Anterior cingulate cortex (tissue), 58 donors: ENCODE measurements around the gene ZNF516.

Experiments
- DNase-seq, 58 donors: peaks; one replicate each; lab custom pipeline; 2025; lab: John Stamatoyannopoulos, UW

ZNF516 gene

DNA sequence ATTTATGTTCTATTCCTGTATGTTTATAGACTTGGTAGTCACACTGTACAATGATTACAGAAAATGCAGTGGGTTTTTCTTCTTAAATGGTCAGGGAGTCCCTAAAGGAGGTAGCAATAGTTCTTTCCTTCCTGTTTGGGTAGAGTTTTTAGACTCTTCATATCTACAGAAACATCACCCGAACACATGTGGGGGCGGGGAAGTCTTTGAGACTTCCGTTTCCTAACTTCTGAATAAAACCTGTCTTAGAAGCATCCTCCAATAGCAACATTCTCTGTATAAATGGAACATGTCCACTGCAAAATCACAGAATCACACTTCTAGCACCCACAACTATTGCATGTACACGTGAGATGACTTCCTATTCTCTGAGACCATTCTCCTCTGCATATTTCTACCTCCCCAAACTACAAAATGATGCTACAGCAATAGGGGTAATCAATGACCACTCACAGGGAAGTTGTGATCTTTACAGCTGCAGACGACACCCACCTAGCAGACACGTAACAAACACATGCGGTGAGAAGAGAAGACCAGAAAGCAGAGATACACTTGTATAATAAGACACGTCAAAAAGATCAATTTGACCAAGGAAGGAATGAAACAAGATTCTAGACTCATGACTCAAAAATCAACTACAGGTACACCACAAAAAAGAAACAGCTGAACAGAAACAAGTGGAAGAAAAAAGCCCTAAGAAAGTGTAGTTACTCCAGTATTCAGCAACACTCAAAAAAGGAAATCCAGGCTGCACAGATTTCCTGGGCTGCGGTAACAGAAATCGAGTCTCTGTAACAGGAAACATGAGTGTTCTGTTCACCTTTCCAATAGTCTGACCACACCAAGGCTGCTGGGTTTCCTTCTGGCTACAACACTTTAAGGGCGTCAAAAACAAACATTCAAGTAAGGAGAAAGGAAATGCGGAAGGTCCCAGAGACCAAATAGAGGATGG, 120.4 kb downstream of the ZNF516 start:
- no peak for DNase-seq

DNA sequence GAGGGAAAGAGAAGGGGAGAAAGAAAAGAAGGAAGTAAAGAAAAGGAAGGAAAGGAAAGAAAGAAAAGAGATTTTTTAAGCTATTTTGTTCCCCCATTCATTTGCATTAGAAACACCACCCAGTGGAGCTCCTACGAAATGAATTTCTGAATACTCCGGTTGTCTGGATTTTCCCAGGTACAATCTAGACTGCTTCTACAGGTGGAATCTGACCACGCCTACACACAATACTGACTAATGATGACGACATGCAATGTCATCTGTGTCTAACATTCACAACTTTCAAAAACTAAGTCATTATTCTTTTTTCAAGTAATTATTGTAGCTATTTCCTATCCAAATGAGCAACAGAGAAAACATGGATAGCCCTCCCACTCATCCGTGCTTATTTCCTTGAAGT, 121.7 kb downstream of the ZNF516 start:
- DNase-seq = no peak

DNA sequence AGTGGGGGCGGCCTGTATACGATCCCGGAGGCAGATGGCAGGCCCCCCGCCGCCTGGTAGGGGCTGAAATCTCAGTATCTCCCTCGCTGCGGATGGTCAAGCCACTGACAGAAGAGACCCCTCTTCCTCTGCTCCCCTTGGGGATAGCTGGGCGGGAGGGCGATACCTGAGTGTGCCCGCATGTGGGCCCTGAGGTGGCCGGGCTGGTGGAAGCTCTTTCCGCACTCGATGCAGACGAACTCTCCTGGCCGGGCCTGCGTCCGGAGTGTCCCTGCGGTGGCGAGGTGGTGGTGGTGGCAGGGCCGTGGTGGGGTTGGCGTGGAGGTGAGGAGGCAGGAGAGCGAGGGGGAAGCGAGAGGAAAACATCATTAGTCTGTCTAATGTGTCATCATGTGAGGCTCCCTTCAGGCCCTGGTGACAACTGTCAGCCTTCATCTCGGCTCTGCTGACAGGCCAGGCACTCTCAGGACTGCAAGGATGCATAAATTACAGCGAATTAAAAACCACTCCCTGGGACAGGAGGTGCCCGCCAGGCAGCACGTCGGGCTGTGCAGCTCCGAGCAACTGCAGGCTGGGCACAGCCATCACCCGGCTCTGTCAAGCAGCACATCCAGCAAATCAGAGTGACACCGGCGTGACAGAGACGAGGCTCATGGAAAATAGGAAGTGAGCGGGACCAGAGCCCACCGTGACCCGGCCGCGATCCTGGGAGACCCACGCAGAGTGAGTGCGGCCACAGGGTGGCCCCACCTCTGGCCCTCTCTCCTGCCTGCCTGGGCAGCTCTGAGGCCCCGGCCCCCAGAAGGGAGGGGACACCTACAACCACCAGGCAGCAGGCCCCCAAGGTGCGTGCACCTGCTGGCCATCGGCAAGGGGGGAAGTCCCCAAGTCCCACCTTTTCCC, 123.5 kb downstream of the ZNF516 start:
- DNase-seq = no peak

DNA sequence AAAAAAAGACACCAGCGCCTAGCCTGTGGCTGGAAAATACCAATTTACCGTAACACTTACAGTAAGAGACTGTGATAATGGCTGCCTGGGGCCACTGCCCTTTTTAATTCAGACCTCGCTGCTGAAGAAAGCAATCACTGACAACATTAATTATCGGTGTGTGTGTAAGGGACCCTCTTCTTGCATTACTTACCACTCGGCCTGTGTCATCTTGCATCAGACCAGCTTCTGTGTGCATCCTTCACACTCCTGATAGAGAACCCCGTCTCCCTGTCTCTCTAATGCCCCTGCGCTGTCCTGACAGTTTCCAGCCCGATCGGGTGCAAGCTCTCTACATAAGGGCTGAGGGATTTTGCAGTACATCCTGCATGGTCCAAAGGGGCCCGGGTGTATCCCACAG, 124.4 kb downstream of the ZNF516 start:
- DNase-seq = no peak

DNA sequence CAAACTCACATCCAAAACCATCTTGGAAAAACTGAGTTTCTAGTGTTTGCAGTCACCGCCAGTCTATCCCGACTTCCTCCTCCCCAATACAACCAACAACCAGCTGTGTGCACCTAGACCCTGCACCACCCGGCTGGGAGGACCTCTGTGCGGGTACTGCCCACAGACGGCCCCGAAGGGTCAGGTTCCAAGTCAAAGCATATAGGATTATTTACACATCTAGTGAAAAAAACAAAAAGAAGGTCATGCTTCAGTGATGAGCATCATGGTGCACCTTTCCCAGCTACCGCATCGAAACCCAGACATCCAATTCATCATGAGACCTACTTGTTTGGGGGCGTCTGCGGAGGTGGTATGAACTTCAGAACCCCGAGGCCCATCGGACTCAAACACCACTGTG, 124.8 kb downstream of the ZNF516 start:
- DNase-seq = no peak

DNA sequence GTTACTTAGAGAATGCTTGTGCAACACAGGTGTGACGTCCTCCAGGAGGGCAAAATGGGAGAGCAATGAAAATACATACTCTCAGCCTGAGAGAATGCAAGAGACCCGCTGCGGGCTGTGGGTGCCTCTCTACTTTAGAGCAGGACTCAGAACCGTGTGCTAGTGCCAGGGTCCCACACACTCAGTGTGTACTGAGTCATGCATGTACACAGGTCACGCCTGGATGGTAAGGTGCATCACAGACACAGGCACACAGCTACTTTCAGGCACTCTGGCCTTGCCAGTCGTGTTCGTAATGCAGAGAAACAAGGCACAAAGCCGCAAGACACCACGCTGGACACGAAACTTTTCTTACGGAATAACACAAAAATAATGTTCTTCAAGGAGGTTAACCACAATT, 125.3 kb downstream of the ZNF516 start:
- no peak for DNase-seq

DNA sequence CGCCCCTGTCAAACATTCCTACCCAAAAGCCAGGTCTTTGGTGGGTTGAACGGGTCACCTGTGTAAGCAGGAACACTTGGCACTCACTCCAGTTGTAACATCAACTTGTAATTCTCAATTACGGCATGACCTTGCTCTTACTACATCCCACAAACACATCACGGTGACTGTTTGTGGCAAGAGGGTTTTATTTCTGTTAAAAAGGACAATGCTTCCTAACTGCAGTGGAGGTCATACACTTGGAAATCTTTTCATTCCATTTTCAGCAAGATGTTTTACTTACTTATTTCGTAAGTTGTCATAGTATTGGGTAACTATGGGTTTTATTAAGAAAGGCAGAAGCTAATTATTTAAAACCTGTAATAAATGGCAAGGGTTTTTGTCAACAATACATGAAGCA, 126.1 kb downstream of the ZNF516 start:
- DNase-seq = no peak

DNA sequence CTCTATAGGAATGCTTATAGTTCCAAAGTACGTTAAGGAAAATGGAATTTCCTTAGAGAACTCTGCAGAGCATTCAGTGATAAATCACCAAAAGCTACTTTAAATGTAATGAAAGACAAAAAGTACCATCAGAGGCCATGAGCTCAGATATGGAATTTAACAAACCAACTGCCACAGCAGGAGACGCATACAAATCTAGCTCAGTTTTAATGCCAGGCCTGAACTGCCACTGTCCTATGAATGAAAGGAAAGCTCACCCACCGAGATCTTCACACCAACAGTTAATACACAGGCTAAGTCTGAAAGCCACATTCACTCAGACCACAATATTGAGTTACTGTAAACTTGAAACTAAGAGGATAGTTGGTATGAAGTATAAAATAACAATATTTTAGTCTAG, 126.8 kb downstream of the ZNF516 start:
- DNase-seq = no peak

DNA sequence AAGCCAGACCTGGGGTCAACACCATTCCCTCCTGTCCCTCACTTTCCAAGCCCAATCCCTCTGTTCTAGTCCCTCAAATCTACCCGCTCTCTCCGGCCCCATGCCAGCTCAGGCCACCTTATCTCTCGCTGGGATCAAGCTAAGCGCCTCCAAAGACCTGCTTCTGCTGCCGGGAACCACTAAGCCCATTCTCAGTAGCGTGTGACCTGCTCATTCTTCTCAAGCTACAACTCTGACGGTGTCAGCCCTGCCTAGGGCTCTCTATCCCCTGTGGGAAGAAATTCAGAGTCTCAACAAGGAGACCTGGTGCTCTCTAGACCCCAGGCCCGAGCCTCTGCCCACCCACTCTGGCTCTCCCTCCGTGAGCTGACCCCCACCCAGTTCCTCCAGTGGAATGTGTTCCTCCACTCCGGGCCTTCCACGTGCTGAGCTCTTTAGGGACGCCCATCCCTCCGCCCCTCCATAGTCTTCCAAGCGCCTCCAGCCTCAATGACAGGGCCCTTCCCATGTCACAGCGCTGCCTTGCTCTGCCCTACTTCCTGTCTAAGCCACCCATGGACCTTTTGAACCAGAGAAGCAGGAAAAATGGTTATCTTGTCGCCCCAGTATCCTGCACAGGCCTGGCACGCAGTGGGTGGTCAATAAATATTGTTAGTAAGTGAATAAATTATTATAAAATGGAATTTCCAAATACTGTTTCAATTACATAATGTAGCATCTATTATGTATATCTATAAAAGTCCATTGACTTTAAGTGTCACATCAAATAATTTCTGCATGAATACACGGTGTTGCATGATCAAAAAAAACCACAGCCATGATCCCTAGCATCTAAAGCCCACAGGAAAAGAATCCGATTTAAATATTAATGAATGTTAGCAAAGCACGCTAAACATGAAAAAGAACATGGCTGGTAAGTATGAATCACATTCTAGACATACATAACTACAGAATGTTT, 127.6 kb downstream of the ZNF516 start:
- no peak for DNase-seq

DNA sequence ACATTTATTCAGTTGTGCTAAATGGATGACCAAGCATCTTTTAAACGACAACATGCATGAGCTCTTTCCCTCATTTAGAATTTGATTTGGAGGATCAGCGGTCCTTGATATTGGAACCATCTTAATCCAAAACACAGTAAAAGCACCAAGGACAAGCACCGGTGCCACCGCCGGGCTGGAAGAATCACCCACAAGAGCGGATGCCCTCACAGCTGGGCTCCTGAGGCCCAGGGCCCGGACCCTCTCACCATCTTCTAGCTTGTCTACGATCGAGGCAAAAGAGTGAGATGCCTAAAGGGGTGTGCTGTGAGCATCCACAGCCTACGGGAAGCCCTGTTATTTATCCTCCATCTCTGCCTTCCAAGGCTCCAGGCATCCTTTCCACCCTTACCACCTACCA, 129.5 kb downstream of the ZNF516 start:
- no peak for DNase-seq

DNA sequence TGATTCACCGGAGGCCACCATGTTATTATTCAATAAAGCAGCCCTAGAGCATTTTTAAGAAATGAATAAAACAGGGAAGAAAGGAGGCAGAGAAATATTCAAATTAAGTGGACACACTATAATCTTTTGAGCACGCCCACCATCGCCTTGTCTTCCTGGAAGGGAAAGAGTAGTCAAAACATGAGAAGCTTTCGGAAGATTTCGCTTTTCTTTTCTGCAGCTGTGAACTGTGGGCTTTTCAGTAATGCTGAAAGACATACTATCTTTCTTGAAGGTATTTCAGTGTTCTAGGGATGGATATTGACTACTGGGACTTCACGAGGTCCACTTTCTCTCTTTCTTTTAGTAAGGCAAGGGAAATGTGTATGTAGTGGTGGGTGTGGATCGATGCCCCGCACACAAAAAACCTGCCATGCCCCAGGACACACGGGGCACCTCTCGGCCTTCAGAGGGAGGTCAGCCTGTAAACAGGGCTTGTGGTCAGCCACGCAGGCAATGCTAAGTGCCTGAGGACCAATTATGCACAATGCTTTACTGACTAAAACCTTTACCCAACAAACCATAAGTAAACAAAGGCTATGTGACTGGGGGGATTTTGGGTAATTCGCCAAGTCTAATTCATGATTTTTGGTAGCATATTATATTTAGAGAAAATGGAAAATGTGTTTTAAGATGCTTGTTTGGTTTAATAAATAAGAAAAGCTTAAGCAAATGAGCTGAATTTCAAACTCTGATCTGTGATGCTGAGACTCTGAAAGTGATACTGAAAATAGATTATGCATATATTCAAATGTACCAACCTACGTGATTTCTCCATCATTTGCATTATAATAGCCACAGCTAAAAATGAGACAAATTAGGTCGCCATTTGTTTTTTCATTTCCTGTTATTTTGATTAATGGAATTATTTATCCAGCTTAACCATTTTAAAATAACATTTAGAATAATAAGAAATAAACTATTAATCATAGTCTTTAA, 130.5 kb downstream of the ZNF516 start:
- DNase-seq = no peak

DNA sequence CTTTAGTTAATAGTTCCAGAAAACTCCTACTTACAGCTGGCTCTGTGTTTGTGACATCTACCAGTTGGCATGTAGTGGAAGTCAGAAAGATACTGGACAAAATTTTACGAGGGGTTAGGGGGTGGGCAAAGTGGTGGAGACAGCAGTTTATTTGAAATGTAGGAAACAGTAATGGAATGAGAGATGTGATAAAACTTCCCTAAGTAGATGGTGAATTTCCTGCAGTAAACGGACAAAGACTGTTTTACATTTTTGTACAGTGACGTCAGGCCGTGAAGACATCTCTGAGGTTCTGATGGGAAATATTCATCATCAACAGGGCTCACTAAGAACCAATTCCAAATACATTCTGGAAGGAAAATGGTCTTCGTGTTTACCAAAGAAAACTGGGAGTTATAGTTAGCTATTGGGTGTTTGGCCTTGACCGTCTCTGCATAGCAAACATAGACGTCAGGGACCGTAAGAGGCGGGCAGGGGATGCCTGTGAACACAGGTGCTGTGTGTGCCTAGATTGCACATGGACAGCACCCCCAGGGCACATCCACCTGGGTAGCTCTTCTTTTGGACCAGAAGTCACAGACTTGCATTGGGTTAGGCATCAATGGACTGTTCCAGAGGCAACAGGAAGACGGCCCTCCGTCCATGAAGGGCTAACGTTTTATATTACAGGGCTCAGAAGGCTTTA, 131.5 kb downstream of the ZNF516 start:
- DNase-seq = no peak

DNA sequence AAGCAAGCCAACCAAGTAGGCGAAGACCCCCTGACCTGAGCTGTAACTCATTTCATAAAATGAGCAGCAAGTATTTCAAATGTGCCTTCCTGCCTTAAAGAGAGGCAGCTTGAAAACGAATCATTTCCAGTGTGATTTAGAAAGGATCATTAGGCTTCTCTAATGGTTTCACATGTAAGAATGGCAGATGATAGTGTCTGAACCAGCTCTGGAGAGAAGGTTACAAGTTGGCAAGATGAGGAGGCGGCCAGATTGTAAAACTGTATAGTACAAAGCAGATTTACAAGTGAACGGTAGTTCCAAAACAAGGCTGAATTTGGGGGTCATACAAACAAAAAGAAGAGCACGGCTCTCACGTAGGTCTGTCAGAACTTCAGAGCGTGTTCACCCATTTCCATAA, 132.4 kb downstream of the ZNF516 start:
- DNase-seq = no peak

DNA sequence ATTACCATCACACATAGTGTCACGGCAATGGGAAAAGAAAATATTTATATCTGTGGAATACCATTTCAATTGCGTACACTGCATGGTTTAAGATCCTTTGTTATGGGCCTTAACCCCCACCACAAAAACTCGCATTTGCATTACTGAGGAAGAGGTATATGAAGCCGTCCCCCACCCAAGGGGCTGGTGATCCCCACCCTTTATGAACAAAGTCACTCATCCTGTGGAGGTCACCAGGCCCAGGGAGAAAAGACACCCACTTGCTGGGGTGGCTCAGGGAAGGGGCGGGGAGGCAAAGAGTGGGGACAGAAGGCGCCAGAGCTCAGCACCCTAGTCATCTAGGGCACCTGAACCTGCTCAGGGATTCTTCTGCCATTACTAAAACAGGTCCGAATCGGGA, 133.8 kb downstream of the ZNF516 start:
- no peak for DNase-seq

DNA sequence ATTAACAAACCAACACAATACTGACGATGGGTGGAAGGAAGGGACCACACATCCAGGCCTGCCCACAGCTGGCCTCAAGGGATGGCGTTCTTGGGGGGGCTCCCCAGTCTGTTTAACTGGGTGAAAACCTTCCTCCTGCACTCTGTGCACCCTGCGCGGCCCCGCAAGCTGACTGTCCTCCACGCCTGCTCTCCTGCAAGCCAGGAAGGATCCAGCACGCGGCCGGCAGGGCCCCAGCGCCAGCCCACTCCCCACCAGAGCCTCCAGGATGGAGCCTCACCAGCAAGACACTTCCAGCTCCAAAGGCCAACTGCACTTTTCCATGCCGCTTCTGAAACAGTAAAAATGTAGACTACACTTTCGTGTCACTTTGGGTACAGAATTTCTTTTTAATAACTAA, 135.1 kb downstream of the ZNF516 start:
- DNase-seq = no peak

DNA sequence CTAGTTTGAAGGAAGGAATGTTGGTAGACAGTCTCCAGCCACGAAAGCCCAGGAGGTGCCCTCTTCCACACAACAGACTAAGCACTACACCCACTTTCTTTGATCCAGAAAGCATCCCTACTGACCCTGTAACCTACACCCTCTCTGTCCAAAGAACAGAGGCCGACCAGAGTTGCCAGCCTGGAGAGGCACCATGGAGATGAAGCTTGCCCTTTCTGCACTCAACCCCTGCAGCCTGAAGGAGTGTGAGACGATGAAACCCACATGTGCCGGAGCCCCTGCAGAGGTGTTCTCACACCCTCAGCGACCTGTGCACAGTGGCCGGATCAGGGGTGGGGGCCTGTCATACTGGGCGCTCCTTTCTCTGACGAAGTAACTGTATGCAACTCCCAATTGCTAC, 136.3 kb downstream of the ZNF516 start:
- DNase-seq = no peak

DNA sequence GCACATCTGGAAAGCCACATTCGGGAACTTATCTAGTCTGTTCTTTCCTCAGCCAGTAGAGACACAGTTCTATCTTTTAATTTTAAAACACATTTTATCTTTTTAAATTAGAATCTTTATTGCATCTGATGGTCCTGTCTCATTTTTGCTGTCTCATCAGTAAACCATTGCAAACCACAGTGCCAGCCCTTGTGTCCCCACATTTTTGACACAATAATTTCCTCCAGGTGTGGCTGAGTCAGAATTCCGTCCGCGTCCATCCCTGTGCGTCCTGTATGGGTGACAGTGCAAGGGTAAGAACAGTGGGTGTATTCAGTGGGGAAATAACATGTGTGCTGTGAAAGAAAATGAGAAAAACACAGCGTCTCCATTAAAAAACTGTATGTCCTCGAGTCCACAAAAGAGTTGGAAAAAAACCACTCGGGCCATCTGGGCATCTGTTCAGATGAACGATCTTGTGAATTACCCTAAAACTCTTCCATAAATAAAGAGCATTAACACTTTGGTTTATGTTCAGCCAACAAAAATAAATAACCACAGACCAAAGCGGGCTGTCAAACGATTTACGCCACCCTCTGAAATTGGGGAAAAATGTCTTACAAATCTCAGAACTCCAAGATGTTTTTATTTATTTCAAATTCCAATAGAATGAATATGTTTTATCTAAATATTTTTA, 137.3 kb downstream of the ZNF516 start:
- no peak for DNase-seq

DNA sequence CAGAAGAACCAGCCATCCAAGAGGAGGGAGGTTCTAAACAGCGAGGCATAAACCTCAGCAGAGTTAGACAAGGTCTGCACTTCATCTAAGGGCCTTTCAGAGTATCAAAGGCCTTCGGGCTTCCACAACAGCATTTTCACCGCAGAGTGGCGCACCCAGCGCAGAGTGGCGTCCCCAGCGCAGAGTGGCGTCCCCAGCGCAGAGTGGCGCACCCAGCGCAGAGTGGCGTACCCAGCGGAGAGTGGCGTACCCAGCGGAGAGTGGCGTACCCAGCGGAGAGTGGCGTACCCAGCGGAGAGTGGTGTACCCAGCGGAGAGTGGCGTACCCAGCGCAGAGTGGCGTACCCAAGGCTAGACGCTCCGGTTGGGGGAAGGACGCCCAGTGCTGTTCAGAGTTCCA, 137.9 kb downstream of the ZNF516 start:
- no peak for DNase-seq
